Peyer's patch (tissue), 4 donors: ENCODE measurements around the gene TCF7L2.

Experiments
- POLR2A ChIP-seq, 2 donors: fragments of 450-650 bp; IDR thresholded peaks; one replicate each; pipeline ENCODE4 v1.5.1; 2017; ENCODE audit warnings: antibody characterized with exemption in 2 of 2, mild to moderate bottlenecking in 2 of 2, moderate library complexity in 2 of 2
- TF ChIP-seq, protein P1 (sequence below), 6 experiments: fragments of 450-650 bp in 4 of 6; fragments of 200-600 bp in 2 of 6; sonication (generic) in 1 of 6; IDR thresholded peaks; one replicate each; pipeline ENCODE4 v1.5.1; 2017 to 2019; ENCODE audit warnings: antibody characterized with exemption in 6 of 6, mild to moderate bottlenecking in 3 of 6, moderate library complexity in 1 of 6

GRCh38 chr10:113095419-113096127 is 145.5 kb downstream of the TCF7L2 start:
- TF ChIP-seq, protein P1, sequence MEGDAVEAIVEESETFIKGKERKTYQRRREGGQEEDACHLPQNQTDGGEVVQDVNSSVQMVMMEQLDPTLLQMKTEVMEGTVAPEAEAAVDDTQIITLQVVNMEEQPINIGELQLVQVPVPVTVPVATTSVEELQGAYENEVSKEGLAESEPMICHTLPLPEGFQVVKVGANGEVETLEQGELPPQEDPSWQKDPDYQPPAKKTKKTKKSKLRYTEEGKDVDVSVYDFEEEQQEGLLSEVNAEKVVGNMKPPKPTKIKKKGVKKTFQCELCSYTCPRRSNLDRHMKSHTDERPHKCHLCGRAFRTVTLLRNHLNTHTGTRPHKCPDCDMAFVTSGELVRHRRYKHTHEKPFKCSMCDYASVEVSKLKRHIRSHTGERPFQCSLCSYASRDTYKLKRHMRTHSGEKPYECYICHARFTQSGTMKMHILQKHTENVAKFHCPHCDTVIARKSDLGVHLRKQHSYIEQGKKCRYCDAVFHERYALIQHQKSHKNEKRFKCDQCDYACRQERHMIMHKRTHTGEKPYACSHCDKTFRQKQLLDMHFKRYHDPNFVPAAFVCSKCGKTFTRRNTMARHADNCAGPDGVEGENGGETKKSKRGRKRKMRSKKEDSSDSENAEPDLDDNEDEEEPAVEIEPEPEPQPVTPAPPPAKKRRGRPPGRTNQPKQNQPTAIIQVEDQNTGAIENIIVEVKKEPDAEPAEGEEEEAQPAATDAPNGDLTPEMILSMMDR (IDR thresholded peaks at IDR 0.05), result no peak
- TF ChIP-seq POLR2A (IDR thresholded peaks at IDR 0.05), result no peak
